Iris pigment epithelial cell (primary cell): ENCODE results near the gene SELP.

Experiments
- DNase-seq: peaks from one replicate; pipeline ENCODE4 v3.0.0-alpha.2; 2011; ENCODE audit warnings: low read depth

The SELP gene

GRCh38 chr1:169620565-169620964 lies 9.4 kb downstream of the SELP start:
- no peak for DNase-seq

DNA sequence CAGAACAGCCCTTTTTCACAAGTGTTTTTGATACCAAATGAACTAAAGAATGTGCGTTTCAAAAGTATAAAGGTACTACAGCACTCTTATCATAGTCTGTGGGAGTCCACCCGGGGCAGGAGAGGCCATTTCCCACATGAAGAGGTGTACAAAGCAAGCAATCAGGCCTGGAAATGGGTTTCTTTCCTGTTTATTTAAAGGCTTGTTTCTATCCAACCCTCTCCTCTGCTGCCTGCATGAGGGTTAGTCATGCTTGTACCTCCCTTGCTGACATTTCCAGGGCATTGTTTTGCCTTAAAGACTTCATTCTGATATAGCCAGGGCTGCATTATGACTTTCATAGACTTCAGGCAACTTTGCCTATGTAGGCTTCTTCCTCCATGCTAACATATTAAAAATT lies 11.6 kb downstream of the SELP start:
- DNase-seq = no peak

GRCh38 chr1:169615803-169616202 lies 14.1 kb downstream of the SELP start:
- DNase-seq = no peak

GRCh38 chr1:169610858-169611257 lies 19.1 kb downstream of the SELP start:
- DNase-seq = no peak

- DNase-seq = no peak
Observed at GRCh38 chr1:169610108-169610507, 19.8 kb downstream of the SELP start.

GRCh38 chr1:169608226-169608625 lies 21.7 kb downstream of the SELP start:
- no peak for DNase-seq

GRCh38 chr1:169604781-169605560 lies 25.0 kb downstream of the SELP start:
- DNase-seq = no peak

GRCh38 chr1:169601096-169601881 lies 28.6 kb downstream of the SELP start:
- DNase-seq = peak; percentile 21

- DNase-seq = peak; percentile 60
Observed at GRCh38 chr1:169595764-169596711, 33.9 kb downstream of the SELP start.

- no peak for DNase-seq
Observed at GRCh38 chr1:169594391-169594790, 35.5 kb downstream of the SELP start.

- DNase-seq = no peak
Observed at GRCh38 chr1:169590932-169591331, 39.0 kb downstream of the SELP start.

DNA sequence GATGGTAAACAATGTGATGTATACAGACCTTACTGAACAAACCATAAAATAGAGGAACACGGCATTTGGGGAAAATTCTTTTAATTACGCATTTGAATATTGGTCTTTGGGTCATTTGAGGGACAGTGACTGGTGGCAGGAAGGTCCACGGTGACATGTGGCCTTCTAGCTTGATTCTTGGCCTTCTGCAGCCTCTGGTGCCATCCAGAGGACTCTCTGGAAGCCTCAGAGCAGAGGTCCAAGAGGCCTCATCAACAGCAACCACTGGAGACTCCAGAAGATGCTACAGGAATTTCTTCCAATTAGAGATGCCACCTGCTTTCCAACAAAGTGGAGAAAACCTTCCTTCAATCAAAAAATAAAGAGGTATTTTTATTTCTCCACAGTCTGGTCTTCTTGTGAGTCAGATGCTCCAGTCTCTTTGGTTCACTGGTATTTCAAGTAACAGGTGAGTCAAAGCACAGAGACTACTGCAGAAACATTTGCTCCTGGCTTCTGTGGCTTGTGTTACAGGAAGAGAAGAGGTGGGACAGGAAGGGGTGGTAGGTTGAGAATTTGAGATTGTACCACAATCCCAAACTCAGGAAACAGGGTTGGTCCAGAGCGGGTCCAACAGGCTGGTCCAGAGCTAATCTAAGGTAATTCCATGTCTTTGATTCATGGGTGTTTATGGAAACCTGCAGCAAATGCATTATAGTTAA lies 41.0 kb downstream of the SELP start:
- no peak for DNase-seq

- no peak for DNase-seq
Observed at GRCh38 chr1:169588112-169588511, 41.8 kb downstream of the SELP start.

GRCh38 chr1:169586395-169587255 lies 43.3 kb downstream of the SELP start, which contains the start of gene F5:
Gene F5, minus strand, starts transcription at chr1:169586481. Its CDS starts 95 bp downstream, at chr1:169586386.
- DNase-seq = peak; percentile 65

GRCh38 chr1:169586067-169586394 lies 43.9 kb downstream of the SELP start:
- no peak for DNase-seq

DNA sequence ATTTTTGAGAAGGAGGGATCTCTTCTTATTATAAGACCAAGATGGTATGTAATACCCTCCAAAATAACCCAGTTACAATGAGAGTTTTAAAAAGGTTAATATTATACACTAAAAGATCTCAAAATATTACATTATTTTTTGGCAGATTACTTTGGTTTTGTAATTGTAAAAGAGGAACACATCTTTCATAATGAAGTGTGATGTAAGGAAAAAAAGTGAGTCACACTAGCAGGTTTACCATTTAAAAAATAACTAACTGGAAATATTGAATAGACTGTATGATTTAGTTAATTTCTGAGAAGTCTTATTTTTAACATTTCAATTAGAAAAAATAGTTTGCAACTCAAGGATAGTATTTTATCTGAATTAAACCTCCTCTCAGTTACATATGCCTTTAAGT lies 44.7 kb downstream of the SELP start:
- no peak for DNase-seq

- no peak for DNase-seq
Observed at GRCh38 chr1:169584483-169585144, 45.3 kb downstream of the SELP start.

- no peak for DNase-seq
Observed at GRCh38 chr1:169577981-169578738, 51.8 kb downstream of the SELP start.

- DNase-seq = no peak
Observed at GRCh38 chr1:169576935-169577331, 53.0 kb downstream of the SELP start.
